Ovary (tissue), 9 donors: ENCODE data around the gene ATXN3. TPM values are rescaled to one million over a fixed set of nuclear protein-coding genes. Genes with fewer than 3 reads are reported as not detected.

Source experiments
- DNase-seq, 5 donors: peaks; one replicate each; pipeline ENCODE4 v3.0.0-alpha.2; 2019 to 2020
- H3K27ac ChIP-seq, 2 donors: fragments of 200-600 bp; one replicate each; pipeline versions ENCODE4 v1.5.1 to v1.8.0; 2019 to 2022
- H3K27me3 ChIP-seq: fragments of 200-600 bp; one replicate; pipeline ENCODE4 v1.8.0; 2022
- H3K36me3 ChIP-seq: fragments of 200-600 bp; sonication (generic); one replicate; pipeline ENCODE4 v1.5.1; 2019
- H3K4me1 ChIP-seq: one replicate; pipeline ENCODE4 v1.8.1; 2013; ENCODE audit warnings: mild to moderate bottlenecking, moderate library complexity; ENCODE audit not compliant: insufficient read depth
- H3K4me3 ChIP-seq: fragments of 200-600 bp; sonication (generic); one replicate; pipeline ENCODE4 v1.5.1; 2017
- H3K9me3 ChIP-seq, 2 donors: fragments of 200-600 bp in 1 of 2; sonication (generic) in 1 of 2; one replicate each; pipeline versions ENCODE4 v1.5.1 to v1.8.1; 2013 to 2019; ENCODE audit warnings: mild to moderate bottlenecking in 1 of 2, moderate library complexity in 1 of 2
- EP300 ChIP-seq: sonication (generic); formaldehyde crosslinking; IDR thresholded peaks from one replicate; pipeline ENCODE4 v1.6.1; 2017; ENCODE audit warnings: antibody characterized with exemption
- POLR2A ChIP-seq: fragments of 450-650 bp; IDR thresholded peaks from one replicate; pipeline ENCODE4 v1.6.1; 2017; ENCODE audit warnings: antibody characterized with exemption, mild to moderate bottlenecking, moderate library complexity
- WGBS, 3 donors: extraction: QIAGEN DNeasy Blood & Tissue Kit in 1 of 3; methylation state at CpG; one replicate each; pipeline versions ENCODE4 v1.1.5 to v1.1.7; 2013 to 2017; 5-methylcytosine and 5-hydroxymethylcytosine counted together
- intact Hi-C, 4 donors: fragments of 100-400 bp; cut with DNase I; formaldehyde crosslinking; loops; one replicate each; pipeline versions ENCODE4 v1.11.0 to v1.15.1; 2022 to 2023
- polyA plus RNA-seq, 2 donors: library from polyadenylated mRNA; stranded (reverse); fragments of 200-250 nt in 1 of 2; fragments of 350-450 nt in 1 of 2; fragmentation: Illumina TruSeq in 1 of 2; extraction: RNeasy Lipid Tissue Mini Kit (QIAGEN cat#74804) in 1 of 2; gene quantifications; one replicate each; pipeline ENCODE4 v1.2.3, GENCODE V29; 2013 to 2014
- total RNA-seq, 7 donors: library from RNA; depleted of rRNA in 2 of 7; stranded (reverse); fragments of >200 nt in 2 of 7; fragmentation: NEBNext Ultra II Directional in 3 of 7; extraction: Animal tissue kit (Norgen Biotek cat#: 25700) in 3 of 7; gene quantifications; one replicate each; pipeline versions ENCODE4 v1.1.0 to v1.2.4, GENCODE V29; 2016 to 2023
- TF ChIP-seq, protein P1 (sequence below), 3 donors: fragments of 450-650 bp in 2 of 3; fragments of 200-600 bp in 1 of 3; IDR thresholded peaks; one replicate each; pipeline versions ENCODE4 v1.5.1 to v1.8.0; 2016 to 2022; ENCODE audit warnings: antibody characterized with exemption in 3 of 3, mild to moderate bottlenecking in 1 of 3
- donor health status: DM: no; HTN: no; CAD: no; lungs with moderate emphysema.
- donor health status: DM: no; HTN: no; CAD: no.
- donor health status: Bipolar disorder and iron deficiency.
- donor health status: DM: yes; HTN: yes; CAD: no.
- donor health status: DM: no; HTN: no; CAD: no.
- donor health status: DM: yes; HTN: yes; CAD: no.

Gene ATXN3
- total and polyA plus RNA-seq, 9 donors = 11.9 to 35.8 (median 28.8) TPM

DNA sequence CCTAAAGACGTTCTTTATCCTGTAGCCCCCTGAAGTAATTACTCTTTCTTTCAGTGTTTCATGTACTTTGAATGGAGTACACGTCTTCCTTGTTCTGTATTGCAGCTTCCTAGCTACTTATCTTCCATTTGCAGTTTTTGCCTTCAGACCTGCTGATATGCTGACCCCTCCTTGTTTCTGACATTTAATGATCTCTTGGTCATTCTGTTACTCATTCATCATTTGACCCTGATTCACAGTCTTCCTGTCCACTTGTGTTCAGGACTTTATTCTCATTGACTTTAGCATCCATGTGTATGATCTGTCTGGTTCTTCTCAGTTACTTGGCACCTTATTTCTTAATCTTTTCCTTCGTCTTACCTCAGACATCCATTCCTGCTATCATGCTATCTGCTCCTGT, 37.6 kb upstream of the ATXN3 start:
- no peaks in the 10 kb centered on the region for H3K27me3 ChIP-seq
- no peaks in the 10 kb centered on the region for H3K9me3 ChIP-seq
- TF ChIP-seq POLR2A (no peak), EP300 (no peak)
- TF ChIP-seq, protein P1, sequence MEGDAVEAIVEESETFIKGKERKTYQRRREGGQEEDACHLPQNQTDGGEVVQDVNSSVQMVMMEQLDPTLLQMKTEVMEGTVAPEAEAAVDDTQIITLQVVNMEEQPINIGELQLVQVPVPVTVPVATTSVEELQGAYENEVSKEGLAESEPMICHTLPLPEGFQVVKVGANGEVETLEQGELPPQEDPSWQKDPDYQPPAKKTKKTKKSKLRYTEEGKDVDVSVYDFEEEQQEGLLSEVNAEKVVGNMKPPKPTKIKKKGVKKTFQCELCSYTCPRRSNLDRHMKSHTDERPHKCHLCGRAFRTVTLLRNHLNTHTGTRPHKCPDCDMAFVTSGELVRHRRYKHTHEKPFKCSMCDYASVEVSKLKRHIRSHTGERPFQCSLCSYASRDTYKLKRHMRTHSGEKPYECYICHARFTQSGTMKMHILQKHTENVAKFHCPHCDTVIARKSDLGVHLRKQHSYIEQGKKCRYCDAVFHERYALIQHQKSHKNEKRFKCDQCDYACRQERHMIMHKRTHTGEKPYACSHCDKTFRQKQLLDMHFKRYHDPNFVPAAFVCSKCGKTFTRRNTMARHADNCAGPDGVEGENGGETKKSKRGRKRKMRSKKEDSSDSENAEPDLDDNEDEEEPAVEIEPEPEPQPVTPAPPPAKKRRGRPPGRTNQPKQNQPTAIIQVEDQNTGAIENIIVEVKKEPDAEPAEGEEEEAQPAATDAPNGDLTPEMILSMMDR (IDR thresholded peaks at IDR 0.05) = no peak
- H3K36me3 ChIP-seq = no peaks in the 10 kb centered on the region
- intact Hi-C loops = no loop called here
- WGBS, 3 donors = 89 to 90% (median 89%) methylated on average over 3 of the region's 3 CpGs
- no peak overlapping the region for H3K4me3 ChIP-seq
- no peak overlapping the region for H3K27ac ChIP-seq
- no peak for DNase-seq
- no peaks in the 10 kb centered on the region for H3K4me1 ChIP-seq

DNA sequence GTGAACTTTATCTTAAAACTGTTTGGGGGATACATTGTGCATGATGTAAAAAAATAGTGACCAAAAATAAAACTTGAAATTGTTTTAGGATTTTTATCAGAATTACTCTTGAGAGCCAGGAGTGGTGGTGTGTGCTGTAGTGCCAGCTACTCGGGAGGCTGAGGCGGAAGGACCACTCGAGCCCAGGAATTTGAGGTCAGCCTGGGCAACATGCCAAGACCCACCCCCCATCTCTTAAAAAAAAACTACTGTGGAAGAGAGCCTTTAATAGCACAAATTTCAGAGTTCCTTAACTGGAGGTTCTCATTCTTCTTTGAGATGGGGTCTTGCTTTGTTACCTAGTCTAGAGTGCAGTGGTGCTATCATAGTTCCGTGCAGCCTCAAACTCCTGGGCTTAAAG, 36.9 kb upstream of the ATXN3 start:
- H3K27ac ChIP-seq = no peak overlapping the region
- H3K4me1 ChIP-seq = no peaks in the 10 kb centered on the region
- TF ChIP-seq, protein P1 (IDR thresholded peaks at IDR 0.05) = no peak
- no peak for TF ChIP-seq POLR2A
- no peak for TF ChIP-seq EP300
- WGBS, 3 donors = 60 to 63% (median 61%) methylated on average over 4 of the region's 4 CpGs
- no peak for DNase-seq
- H3K9me3 ChIP-seq = no peaks in the 10 kb centered on the region
- H3K27me3 ChIP-seq = no peaks in the 10 kb centered on the region
- H3K36me3 ChIP-seq = no peaks in the 10 kb centered on the region
- H3K4me3 ChIP-seq = no peak overlapping the region
- intact Hi-C loops = no loop called here

DNA sequence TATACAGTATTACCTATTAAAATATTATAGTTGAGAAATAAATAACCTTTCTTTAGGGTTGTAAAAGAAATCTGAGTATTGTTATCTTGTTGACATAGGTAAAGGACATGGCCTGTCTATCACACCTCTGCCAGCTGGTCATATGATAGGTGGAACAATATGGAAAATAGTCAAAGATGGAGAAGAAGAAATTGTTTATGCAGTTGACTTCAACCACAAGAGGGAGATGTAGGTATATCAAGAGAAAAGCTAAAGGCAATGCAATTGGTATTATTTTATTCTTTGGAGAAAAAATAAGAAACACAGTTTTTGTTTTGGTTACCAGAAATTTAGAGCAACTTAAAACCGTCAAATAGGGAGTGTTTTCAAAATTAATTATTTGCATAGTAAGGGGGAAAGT, 28.9 kb upstream of the ATXN3 start:
- H3K27me3 ChIP-seq = no peaks in the 10 kb centered on the region
- no peak overlapping the region for H3K4me3 ChIP-seq
- no peak overlapping the region for H3K27ac ChIP-seq
- H3K9me3 ChIP-seq = no peaks in the 10 kb centered on the region
- WGBS, 3 donors = 9 to 12% (median 9%) methylated on average over 1 of the region's 1 CpG
- DNase-seq = no peak
- intact Hi-C loops = loop anchor here in 3 of 4 donors (10.0 kb wide), 3 partner anchors 320 to 550 kb away; no protein-coding TSS in a partner anchor
- TF ChIP-seq, protein P1 (IDR thresholded peaks at IDR 0.05) = peak in 2 of 3 donors; percentile 31 to 35
- no peak for TF ChIP-seq POLR2A
- no peak for TF ChIP-seq EP300
- no peaks in the 10 kb centered on the region for H3K4me1 ChIP-seq
- no peaks in the 10 kb centered on the region for H3K36me3 ChIP-seq

DNA sequence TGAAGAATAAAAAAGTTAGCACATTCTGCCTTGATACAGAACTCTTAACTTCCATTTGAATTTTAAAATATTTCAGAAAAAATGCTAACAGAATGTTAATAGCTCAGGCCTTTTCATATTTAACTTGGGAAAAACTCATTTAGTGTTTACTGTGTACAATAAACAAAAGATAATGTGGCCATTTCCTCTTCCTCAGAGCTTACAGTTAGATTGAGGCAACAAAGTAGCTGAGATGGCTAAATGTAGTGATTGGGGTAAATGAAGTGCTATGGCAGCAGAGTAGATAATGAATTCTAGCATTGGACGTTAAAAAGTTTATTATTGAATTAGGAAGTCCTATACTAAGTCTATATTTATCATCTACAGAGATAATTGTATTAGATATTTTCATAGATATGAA, 28.1 kb upstream of the ATXN3 start:
- DNase-seq = no peak
- intact Hi-C loops = loop anchor here in 3 of 4 donors (10.0 kb wide), 3 partner anchors 320 to 550 kb away; no protein-coding TSS in a partner anchor
- Histone ChIP-seq H3K9me3 (no peaks in the 10 kb centered on the region), H3K4me1 (no peaks in the 10 kb centered on the region), H3K27me3 (no peaks in the 10 kb centered on the region), H3K4me3 (no peak overlapping the region), H3K36me3 (no peaks in the 10 kb centered on the region), H3K27ac (no peak overlapping the region)
- WGBS, 3 donors = 33 to 63% (median 42%) methylated on average over 1 of the region's 1 CpG
- TF ChIP-seq, protein P1 (IDR thresholded peaks at IDR 0.05) = no peak
- TF ChIP-seq POLR2A (no peak), EP300 (no peak)
